ENCODE results near the gene ALAS1. TPM values are rescaled to one million over a fixed set of nuclear protein-coding genes. Genes with fewer than 3 reads are reported as not detected.

Gene ALAS1
- total RNA-seq, 1 donor from 2014 or later, result 38.3 TPM

DNA sequence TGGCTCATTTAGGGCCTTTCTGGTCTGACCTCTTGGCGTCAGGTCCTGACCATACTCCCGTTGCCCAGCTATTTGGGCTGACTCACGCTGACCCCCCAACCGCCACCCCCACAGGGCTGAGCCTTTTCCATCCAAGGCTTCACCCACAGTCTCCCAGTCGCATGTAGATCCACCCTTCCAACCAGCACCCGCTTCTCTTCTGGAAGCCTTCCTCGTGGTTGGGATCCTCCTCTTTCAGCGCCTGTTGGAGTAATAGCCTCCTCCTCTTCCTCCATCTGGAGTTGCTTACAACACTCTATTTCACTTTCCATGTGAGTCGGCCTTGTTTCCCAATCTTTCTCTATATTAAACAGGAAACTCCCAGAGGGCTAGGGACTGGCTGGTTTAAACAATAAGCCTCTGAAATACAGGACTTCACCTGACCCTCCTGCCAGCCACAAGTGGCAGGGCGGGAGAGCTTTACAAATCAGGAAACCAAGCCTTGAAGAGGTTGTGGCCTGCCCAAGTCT, 2.1 kb upstream of the ALAS1 start:
- peaks cover 3% of the 10 kb centered on the region for H3K36me3 Mint-ChIP-seq (ENCODE audit: low read depth)
- peaks cover 35% of the 10 kb centered on the region for H3K4me1 Mint-ChIP-seq (ENCODE audit: low read depth)
- no peak overlapping the region for H3K27ac Mint-ChIP-seq (ENCODE audit: unreplicated experiment)
- H3K9me3 Mint-ChIP-seq (ENCODE audit: low read depth), result no peaks in the 10 kb centered on the region
- TF ChIP-seq, protein P1, sequence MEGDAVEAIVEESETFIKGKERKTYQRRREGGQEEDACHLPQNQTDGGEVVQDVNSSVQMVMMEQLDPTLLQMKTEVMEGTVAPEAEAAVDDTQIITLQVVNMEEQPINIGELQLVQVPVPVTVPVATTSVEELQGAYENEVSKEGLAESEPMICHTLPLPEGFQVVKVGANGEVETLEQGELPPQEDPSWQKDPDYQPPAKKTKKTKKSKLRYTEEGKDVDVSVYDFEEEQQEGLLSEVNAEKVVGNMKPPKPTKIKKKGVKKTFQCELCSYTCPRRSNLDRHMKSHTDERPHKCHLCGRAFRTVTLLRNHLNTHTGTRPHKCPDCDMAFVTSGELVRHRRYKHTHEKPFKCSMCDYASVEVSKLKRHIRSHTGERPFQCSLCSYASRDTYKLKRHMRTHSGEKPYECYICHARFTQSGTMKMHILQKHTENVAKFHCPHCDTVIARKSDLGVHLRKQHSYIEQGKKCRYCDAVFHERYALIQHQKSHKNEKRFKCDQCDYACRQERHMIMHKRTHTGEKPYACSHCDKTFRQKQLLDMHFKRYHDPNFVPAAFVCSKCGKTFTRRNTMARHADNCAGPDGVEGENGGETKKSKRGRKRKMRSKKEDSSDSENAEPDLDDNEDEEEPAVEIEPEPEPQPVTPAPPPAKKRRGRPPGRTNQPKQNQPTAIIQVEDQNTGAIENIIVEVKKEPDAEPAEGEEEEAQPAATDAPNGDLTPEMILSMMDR (IDR thresholded peaks at IDR 0.05), result no peak
- no peak overlapping the region for H3K4me3 Mint-ChIP-seq (ENCODE audit: unreplicated experiment)
- no peaks in the 10 kb centered on the region for H3K27me3 Mint-ChIP-seq (ENCODE audit: low read depth)
- no peak for DNase-seq (ENCODE audit: low spot score)

DNA sequence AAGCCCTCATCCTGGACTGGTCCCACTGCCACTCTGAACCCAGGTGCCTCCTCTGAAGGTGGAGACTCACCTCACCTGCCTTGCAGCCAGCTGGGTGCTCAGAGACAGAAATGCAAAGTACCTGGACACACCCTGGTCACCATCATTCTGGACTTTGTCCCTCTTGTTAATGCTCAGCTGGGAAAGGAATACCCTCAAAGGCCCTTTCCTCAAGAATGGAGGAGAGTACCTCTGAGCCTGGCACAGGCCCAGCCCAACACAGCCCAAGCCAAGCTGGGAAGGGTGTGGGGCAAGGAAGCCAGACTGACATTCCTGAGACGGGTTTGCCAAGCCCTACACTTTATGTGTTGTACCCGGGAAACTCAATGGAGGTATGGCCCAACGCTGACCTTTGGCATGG, 983 bp upstream of the ALAS1 start:
- Mint-ChIP-seq H3K4me3 (ENCODE audit: unreplicated experiment) (no peak overlapping the region), H3K36me3 (ENCODE audit: low read depth) (peaks cover 9% of the 10 kb centered on the region), H3K27me3 (ENCODE audit: low read depth) (no peaks in the 10 kb centered on the region), H3K9me3 (ENCODE audit: low read depth) (no peaks in the 10 kb centered on the region), H3K4me1 (ENCODE audit: low read depth) (peaks cover 42% of the 10 kb centered on the region), H3K27ac (ENCODE audit: unreplicated experiment) (peak overlapping the region; percentile 63)
- TF ChIP-seq, protein P1 (IDR thresholded peaks at IDR 0.05), result no peak
- no peak for DNase-seq (ENCODE audit: low spot score)

DNA sequence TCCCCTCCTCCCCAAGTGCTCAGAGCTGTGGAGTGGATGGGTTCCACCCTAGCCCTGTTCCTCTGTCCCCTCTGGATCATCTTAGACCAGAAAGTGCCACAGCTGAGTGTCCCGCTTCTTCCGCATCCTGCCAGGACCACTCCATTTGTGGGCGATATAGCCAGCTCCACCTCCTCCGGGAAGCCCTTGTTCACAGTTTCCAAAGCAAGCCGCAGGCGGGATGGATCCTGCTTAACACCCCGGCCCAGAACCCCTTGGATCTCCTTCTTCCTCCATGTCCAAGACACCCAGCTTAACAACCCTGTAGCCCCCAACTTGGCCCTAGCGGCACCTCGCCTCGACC, 490 bp upstream of the ALAS1 start:
- no peaks in the 10 kb centered on the region for H3K9me3 Mint-ChIP-seq (ENCODE audit: low read depth)

DNA sequence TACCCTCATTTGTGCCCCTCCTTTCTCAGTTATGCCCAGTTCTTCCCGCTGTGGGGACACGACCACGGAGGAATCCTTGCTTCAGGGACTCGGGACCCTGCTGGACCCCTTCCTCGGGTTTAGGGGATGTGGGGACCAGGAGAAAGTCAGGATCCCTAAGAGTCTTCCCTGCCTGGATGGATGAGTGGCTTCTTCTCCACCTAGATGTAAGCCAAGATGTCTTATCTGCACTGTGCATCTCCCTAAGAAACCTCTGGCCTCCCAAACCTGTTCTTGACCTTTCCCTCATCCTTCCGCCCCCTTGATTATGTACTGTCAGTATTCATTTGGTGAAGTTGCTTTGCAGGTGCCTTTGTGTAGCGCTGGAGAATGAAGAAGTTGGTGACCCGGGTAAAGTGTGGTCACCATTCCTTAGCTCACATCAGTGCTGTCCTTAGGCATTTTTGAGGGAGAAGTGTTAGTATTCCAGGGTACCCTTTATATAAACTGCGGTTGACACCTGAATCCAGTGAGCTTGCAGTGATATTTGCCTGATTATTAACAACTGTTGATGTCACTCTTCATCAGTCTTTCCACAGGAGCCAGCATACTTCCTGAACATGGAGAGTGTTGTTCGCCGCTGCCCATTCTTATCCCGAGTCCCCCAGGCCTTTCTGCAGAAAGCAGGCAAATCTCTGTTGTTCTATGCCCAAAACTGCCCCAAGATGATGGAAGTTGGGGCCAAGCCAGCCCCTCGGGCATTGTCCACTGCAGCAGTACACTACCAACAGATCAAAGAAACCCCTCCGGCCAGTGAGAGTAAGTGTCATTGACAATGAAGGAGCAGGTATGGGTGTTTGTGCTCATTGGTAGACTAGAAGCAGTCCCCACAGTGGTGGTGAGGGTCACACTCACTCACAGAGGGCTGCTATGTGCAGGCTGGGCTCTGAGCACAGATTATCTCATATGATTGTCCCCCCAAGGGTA, 966 bp downstream of the ALAS1 start:
- TF ChIP-seq, protein P1 (IDR thresholded peaks at IDR 0.05), result no peak
- H3K9me3 Mint-ChIP-seq (ENCODE audit: low read depth), result no peaks in the 10 kb centered on the region
- H3K27me3 Mint-ChIP-seq (ENCODE audit: low read depth), result no peaks in the 10 kb centered on the region
- H3K27ac Mint-ChIP-seq (ENCODE audit: unreplicated experiment), result peak overlapping the region; percentile 94
- H3K4me1 Mint-ChIP-seq (ENCODE audit: low read depth), result peaks cover 41% of the 10 kb centered on the region
- peaks cover 19% of the 10 kb centered on the region for H3K36me3 Mint-ChIP-seq (ENCODE audit: low read depth)
- peak overlapping the region; percentile 98 for H3K4me3 Mint-ChIP-seq (ENCODE audit: unreplicated experiment)
- no peak for DNase-seq (ENCODE audit: low spot score)

More for the DNA sequence above, 490 bp upstream of the ALAS1 start:
- H3K4me1 Mint-ChIP-seq (ENCODE audit: low read depth), result peaks cover 44% of the 10 kb centered on the region
- no peak for DNase-seq (ENCODE audit: low spot score)
- H3K4me3 Mint-ChIP-seq (ENCODE audit: unreplicated experiment), result peak overlapping the region; percentile 98
- peak overlapping the region; percentile 63 for H3K27ac Mint-ChIP-seq (ENCODE audit: unreplicated experiment)
- TF ChIP-seq, protein P1 (IDR thresholded peaks at IDR 0.05), result no peak
- no peaks in the 10 kb centered on the region for H3K27me3 Mint-ChIP-seq (ENCODE audit: low read depth)
- peaks cover 11% of the 10 kb centered on the region for H3K36me3 Mint-ChIP-seq (ENCODE audit: low read depth)

- no peak for DNase-seq (ENCODE audit: low spot score)
- Mint-ChIP-seq H3K27ac (ENCODE audit: unreplicated experiment) (no peak overlapping the region), H3K27me3 (ENCODE audit: low read depth) (no peaks in the 10 kb centered on the region), H3K36me3 (ENCODE audit: low read depth) (peaks cover 33% of the 10 kb centered on the region), H3K4me1 (ENCODE audit: low read depth) (peaks cover 41% of the 10 kb centered on the region), H3K4me3 (ENCODE audit: unreplicated experiment) (no peak overlapping the region), H3K9me3 (ENCODE audit: low read depth) (no peaks in the 10 kb centered on the region)
- TF ChIP-seq, protein P1 (IDR thresholded peaks at IDR 0.05), result no peak
These were observed 3.2 kb downstream of the ALAS1 start for GRCh38 chr3:52200981-52201679.

Data from chondrocyte (in vitro differentiated cells).